ENCODE measurements around the gene JADE2.
"Not testable (repeated sequence)": the region's sequence is repeated elsewhere in the genome, so short reads cannot be mapped to it uniquely, and the experiment has no call there.

Gene JADE2

DNA sequence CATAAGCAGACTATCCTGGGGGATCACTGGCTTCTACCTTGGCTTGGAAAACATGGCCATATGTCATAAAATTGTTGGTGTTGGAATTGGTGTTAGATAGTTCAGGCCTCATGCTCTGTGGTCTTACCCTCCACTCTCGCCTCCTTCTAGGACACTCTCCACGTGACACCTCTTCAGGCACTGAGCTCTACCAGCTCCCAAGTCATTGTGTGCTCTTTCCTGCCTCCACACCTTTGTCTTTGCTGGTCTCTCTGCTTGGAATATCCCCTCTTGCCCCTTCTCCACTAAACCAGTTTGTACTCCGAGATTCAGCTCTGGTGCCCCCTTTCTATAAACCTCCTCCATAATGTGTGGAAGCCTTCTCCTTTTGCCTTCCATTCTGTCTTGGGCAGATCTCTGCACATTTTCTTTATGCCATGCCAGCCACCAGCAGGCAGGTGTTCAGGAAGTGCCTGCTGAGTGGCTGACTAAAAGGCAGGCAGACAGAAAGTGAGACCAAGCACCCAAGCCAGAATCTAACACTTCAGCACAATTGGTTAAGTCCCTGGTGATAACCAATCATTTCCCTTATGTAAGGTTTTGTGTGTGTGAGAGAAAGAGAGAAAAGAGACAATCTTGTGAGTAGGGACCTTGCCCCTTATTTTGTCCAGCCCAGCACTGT lies 69.5 kb downstream of the JADE2 start:
- peak overlapping the region; percentile 78 for H3K27ac Mint-ChIP-seq
- H3K27me3 Mint-ChIP-seq, result no peaks in the 10 kb centered on the region
- peak; percentile 53 for DNase-seq
- H3K4me3 Mint-ChIP-seq, result no peak overlapping the region
- peaks cover 2% of the 10 kb centered on the region for H3K36me3 Mint-ChIP-seq
- no peaks in the 10 kb centered on the region for H3K9me3 Mint-ChIP-seq
- CTCF ChIA-PET, result interaction anchor here (0.9 to 1.6 kb wide), 3 partner anchors 8 to 14 kb away, joined by 3 to 6 read pairs (median 4); no protein-coding TSS in a partner anchor
- H3K4me1 Mint-ChIP-seq, result peaks cover 31% of the 10 kb centered on the region

DNA sequence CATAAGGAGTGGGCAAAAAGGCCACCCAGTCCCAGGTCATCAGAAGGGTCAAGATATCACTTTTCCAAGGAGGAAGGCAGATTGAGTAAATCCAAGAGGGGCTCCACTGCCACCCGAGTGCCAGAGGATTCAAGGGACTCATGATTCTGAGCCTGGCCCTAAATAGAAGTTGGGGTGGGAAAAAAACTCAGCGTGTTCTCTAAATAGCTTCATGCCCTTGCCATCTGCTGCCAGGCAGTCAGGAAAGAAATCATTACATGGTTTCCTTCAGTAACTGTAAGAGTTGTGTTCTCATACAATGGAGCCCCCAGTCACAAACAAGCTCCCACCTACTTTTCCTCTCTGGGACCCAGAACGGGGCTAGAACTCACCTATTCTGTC lies 70.0 kb downstream of the JADE2 start:
- Mint-ChIP-seq H3K36me3 (peaks cover 2% of the 10 kb centered on the region), H3K27me3 (no peaks in the 10 kb centered on the region), H3K27ac (peak overlapping the region; percentile 78), H3K4me1 (peaks cover 31% of the 10 kb centered on the region), H3K9me3 (no peaks in the 10 kb centered on the region), H3K4me3 (no peak overlapping the region)
- CTCF ChIA-PET, result interaction anchor here (0.9 to 1.6 kb wide), 2 partner anchors 8 to 13 kb away, joined by 4 to 6 read pairs; no protein-coding TSS in a partner anchor
- no peak for DNase-seq

DNA sequence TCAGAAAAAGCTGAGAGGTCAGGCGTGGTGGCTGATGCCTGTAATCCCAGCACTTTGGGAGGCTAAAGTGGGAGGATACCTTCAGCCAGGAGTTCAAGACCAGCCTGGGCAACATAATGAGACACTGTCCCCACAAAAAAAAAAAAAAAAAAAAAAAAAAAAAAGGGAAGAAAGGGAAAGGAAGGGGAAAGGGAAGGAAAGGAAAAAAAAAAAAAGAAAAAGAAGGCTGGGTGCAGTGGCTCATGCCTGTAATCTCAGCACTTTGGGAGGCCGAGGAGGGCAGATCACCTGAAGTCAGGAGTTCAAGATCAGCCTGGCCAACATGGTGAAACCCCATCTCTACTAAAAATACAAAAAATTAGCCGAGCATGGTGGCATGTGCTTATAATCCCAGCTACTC lies 74.3 kb downstream of the JADE2 start:
- H3K9me3 Mint-ChIP-seq, H3K4me3 Mint-ChIP-seq, DNase-seq, H3K27ac Mint-ChIP-seq, H3K27me3 Mint-ChIP-seq: not testable (repeated sequence)
- Mint-ChIP-seq H3K36me3 (peaks cover 16% of the 10 kb centered on the region), H3K4me1 (peaks cover 26% of the 10 kb centered on the region)
- CTCF ChIA-PET, result interaction anchor here (1.2 kb wide), 2 partner anchors 9 to 12 kb away, joined by 3 to 6 read pairs; no protein-coding TSS in a partner anchor

DNA sequence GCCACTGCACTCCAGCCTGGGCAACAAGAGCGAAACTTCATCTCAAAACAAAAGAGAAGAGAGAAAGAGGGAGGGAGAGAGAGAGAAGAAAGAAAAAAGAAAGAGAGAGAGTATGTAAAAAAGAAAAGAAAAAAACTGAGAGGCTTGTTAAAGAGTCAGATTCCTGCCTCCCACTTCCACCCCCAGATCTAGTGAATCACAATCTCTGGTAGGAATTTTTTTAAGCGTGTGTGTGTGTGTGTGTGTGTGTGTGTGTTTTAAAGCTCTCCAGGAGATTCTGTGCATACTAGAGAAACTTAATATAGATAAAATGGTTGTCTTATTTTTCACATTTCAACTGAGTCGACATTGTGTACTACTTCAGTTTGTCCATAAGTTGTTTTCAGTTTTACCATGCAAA lies 75.1 kb downstream of the JADE2 start:
- H3K27me3 Mint-ChIP-seq, result no peaks in the 10 kb centered on the region
- peaks cover 22% of the 10 kb centered on the region for H3K36me3 Mint-ChIP-seq
- H3K4me3 Mint-ChIP-seq, result no peak overlapping the region
- CTCF ChIA-PET, result no interaction called here
- no peak overlapping the region for H3K27ac Mint-ChIP-seq
- no peak for DNase-seq
- H3K9me3 Mint-ChIP-seq, result no peaks in the 10 kb centered on the region
- peaks cover 26% of the 10 kb centered on the region for H3K4me1 Mint-ChIP-seq

DNA sequence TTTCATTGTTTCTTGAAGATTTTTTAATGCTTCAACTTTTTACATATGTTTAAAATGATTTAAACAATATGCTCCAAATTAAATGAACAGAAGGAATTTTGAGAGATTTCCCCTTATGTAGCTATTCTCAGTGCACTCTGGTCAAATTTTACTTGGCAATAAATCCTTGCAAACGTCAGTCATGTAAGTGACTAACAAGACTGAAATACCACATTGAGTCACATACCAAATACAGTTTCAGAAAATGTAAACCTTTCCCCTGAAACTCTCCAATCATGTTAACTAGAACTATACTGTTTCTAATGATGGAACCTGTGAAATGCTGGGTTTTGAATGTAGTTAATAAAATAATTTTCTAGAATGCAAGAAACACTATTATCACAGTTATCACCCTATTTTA lies 77.6 kb downstream of the JADE2 start:
- no peak overlapping the region for H3K4me3 Mint-ChIP-seq
- peaks cover 32% of the 10 kb centered on the region for H3K4me1 Mint-ChIP-seq
- CTCF ChIA-PET, result interaction anchor here (1.4 kb wide), 1 partner anchor 15 kb away, joined by 8 read pairs; no protein-coding TSS in a partner anchor
- H3K27ac Mint-ChIP-seq, result peak overlapping the region; percentile 19
- no peak for DNase-seq
- H3K27me3 Mint-ChIP-seq, result no peaks in the 10 kb centered on the region
- no peaks in the 10 kb centered on the region for H3K9me3 Mint-ChIP-seq
- peaks cover 39% of the 10 kb centered on the region for H3K36me3 Mint-ChIP-seq

DNA sequence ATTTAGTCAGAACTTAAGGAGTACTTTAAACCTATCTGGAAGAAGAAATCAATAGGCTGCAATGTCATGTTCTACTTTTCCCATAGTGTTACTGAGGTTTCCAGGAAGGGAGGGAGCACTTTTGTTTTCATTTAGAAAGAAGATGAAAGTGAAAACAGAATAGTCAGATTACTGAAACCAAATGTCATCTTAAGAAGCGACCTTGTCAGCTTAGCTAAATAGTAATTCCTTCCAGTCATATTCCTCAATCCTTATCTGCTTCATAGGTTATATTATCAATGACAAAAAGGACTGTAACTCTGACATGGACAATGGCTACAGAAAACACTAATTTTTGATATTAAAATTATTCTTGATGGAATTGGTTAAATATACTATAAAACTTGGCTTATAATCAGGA lies 79.4 kb downstream of the JADE2 start:
- Mint-ChIP-seq H3K36me3 (peaks cover 54% of the 10 kb centered on the region), H3K4me3 (no peak overlapping the region), H3K27ac (peak overlapping the region; percentile 86), H3K27me3 (no peaks in the 10 kb centered on the region), H3K9me3 (no peaks in the 10 kb centered on the region), H3K4me1 (peaks cover 50% of the 10 kb centered on the region)
- CTCF ChIA-PET, result interaction anchor here (7.6 kb wide), 1 partner anchor 17 kb away, joined by 80 read pairs; no protein-coding TSS in a partner anchor
- DNase-seq, result no peak

DNA sequence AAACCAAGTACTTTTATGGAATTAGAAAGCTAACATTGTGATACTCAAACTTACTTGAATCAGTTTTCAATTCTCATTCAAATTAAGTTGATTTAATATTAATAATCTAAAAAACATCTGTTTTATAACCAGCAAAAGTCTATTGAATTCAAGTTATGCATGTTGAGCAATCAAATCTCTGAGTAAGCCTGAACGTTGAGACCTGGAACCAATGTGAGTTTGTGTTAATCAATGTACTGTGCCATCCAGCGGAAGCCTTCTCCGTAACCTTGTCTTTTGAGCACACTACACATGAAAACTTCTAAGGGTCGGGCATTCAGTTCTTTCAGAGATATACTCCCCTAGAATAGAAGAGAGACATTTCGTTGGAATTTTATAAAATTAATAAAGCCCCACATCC lies 81.3 kb downstream of the JADE2 start:
- no peak for DNase-seq
- Mint-ChIP-seq H3K27ac (no peak overlapping the region), H3K4me1 (peaks cover 55% of the 10 kb centered on the region), H3K9me3 (no peaks in the 10 kb centered on the region), H3K4me3 (no peak overlapping the region), H3K27me3 (no peaks in the 10 kb centered on the region), H3K36me3 (peaks cover 63% of the 10 kb centered on the region)
- CTCF ChIA-PET, result interaction anchor here (0.6 to 7.6 kb wide), 2 partner anchors 9 to 19 kb away, joined by 3 to 80 read pairs; no protein-coding TSS in a partner anchor

DNA sequence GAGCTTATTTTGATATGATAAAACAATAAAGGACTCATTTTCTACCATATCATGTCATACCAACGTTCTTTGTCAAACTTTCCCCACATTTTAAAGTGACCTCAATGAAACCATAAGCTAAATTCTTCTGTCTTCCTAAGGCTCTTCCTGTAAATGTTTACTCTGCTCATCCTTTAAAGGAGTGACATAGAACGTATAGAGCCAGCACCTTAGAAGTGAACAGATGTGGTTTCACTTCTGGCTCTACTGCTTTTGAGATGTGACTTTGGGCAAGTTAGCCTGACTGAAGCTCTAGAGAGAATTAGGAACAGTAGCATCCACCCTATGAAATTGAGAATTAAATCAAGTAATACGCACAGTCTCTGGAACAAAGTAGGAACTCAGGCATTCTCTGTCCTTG lies 83.1 kb downstream of the JADE2 start:
- peaks cover 67% of the 10 kb centered on the region for H3K36me3 Mint-ChIP-seq
- peaks cover 51% of the 10 kb centered on the region for H3K4me1 Mint-ChIP-seq
- H3K27ac Mint-ChIP-seq, result peak overlapping the region; percentile 92
- no peak for DNase-seq
- no peaks in the 10 kb centered on the region for H3K9me3 Mint-ChIP-seq
- CTCF ChIA-PET, result interaction anchor here (0.6 to 7.6 kb wide), 9 partner anchors 9 to 197 kb away, joined by 3 to 80 read pairs (median 5); partner anchors contain the start of gene CAMLG
- no peak overlapping the region for H3K4me3 Mint-ChIP-seq
- H3K27me3 Mint-ChIP-seq, result no peaks in the 10 kb centered on the region

DNA sequence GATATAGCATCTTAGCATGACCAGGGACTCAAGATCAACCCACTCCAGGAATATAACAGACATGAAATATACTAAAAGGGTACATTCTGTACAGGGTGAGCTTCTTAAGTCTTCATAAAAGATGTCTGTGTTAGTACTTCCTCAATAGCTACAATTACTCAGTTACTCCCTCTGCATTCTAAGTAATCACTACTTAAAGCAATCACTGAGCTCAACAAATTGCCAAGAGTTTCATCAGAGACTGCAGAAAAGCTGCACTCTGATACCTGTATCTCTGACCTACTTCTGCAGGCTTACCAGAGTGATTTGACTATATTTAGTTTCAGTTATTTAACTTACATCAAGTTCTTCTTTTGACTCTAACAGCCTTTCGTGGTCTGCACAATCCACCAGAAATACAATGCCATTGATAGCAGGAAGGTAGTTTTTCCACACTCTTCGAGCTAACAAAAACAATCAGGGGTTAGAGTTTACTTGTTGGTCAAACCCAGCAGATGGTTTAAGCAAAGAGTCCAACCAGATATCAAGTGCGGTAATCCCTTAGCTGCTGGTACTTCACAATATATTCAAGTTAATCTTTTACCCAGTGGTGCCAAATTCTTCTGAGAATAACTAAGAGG lies 83.9 kb downstream of the JADE2 start:
- H3K36me3 Mint-ChIP-seq, result peaks cover 71% of the 10 kb centered on the region
- CTCF ChIA-PET, result interaction anchor here (0.5 to 7.6 kb wide), 9 partner anchors 10 to 233 kb away, joined by 3 to 80 read pairs (median 4); partner anchors contain the start of gene CAMLG
- no peaks in the 10 kb centered on the region for H3K9me3 Mint-ChIP-seq
- no peaks in the 10 kb centered on the region for H3K27me3 Mint-ChIP-seq
- peak overlapping the region; percentile 92 for H3K27ac Mint-ChIP-seq
- no peak overlapping the region for H3K4me3 Mint-ChIP-seq
- peaks cover 44% of the 10 kb centered on the region for H3K4me1 Mint-ChIP-seq
- DNase-seq, result no peak

DNA sequence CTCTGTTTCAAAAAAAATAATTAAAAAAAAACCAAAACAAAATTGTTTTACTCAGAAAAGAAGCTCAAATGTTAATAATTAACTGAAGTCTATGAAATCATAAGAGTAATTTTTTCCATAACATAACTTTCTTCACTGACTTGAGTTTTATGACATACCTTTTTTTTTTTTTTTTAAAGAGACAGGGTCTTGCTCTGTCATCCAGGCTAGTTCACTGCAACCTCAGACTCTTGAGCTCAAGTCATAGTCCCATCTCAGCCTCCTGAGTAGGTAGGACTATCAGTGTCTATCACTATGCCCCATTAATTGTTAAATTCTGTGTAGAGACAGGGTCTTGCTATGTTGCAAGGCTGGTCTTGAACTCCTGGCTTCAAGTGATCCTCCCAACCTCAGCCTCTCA lies 85.3 kb downstream of the JADE2 start:
- H3K36me3 Mint-ChIP-seq, result peaks cover 65% of the 10 kb centered on the region
- H3K9me3 Mint-ChIP-seq, result no peaks in the 10 kb centered on the region
- CTCF ChIA-PET, result interaction anchor here (0.6 to 7.6 kb wide), 3 partner anchors 23 to 614 kb away, joined by 3 to 80 read pairs (median 3); no protein-coding TSS in a partner anchor
- DNase-seq, result no peak
- H3K27me3 Mint-ChIP-seq, result no peaks in the 10 kb centered on the region
- H3K4me3 Mint-ChIP-seq, result no peak overlapping the region
- peaks cover 30% of the 10 kb centered on the region for H3K4me1 Mint-ChIP-seq
- H3K27ac Mint-ChIP-seq, result no peak overlapping the region

DNA sequence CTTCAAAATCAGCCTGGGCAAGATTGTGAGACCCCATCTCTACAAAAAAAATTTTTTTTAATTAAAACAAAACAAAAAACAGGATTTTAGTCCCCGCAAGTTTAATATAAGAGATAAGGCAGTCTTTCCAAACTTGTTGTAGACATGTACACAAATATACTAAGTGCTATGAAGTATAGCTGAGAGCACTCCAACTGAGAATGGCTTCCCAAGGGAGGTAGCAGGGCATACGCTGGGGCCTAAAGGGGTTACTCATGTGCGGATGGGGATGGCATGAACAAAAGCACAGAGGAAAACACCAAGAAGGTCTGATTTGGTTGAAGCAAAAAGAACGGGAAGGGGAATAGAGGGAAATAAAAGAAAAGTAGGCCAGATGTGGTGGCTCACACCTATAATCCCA lies 86.0 kb downstream of the JADE2 start:
- DNase-seq, result no peak
- CTCF ChIA-PET, result no interaction called here
- Mint-ChIP-seq H3K4me1 (peaks cover 28% of the 10 kb centered on the region), H3K9me3 (no peaks in the 10 kb centered on the region), H3K4me3 (no peak overlapping the region), H3K36me3 (peaks cover 60% of the 10 kb centered on the region), H3K27ac (no peak overlapping the region), H3K27me3 (no peaks in the 10 kb centered on the region)

DNA sequence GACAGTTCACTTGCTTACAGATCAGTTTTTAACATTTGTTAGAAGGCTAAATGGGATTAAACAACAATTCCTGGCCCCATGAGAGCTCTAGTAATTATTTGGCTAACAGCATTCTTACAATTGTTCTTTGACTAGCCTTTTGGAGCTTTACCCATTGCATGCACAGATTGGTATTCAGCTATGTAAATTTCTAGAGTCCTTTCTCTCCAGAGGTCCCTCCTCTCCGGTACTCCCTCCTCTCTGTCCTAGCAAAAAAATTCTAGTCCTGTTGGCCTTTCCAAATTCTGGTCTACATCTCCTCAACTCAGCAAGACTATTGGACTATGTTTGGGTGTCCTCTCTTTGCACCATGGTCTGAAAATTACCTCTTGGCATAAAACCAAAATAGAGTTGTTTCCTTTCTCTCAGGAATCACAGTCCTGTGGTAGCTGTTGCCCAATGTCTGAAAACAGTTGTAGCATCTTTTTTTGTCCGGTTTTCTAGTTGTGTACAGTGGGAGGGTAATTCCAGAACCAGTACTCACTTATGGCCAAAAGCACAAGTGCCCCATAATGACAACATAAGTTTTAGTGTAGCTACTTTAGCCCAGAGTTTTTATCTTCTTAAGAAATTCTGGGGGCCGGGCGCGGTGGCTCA lies 89.1 kb downstream of the JADE2 start:
- no peaks in the 10 kb centered on the region for H3K9me3 Mint-ChIP-seq
- no peak overlapping the region for H3K27ac Mint-ChIP-seq
- CTCF ChIA-PET, result interaction anchor here (2.7 kb wide), 1 partner anchor 27 kb away, joined by 8 read pairs; no protein-coding TSS in a partner anchor
- H3K4me3 Mint-ChIP-seq, result no peak overlapping the region
- peaks cover 8% of the 10 kb centered on the region for H3K4me1 Mint-ChIP-seq
- H3K27me3 Mint-ChIP-seq, result no peaks in the 10 kb centered on the region
- peaks cover 48% of the 10 kb centered on the region for H3K36me3 Mint-ChIP-seq
- no peak for DNase-seq

DNA sequence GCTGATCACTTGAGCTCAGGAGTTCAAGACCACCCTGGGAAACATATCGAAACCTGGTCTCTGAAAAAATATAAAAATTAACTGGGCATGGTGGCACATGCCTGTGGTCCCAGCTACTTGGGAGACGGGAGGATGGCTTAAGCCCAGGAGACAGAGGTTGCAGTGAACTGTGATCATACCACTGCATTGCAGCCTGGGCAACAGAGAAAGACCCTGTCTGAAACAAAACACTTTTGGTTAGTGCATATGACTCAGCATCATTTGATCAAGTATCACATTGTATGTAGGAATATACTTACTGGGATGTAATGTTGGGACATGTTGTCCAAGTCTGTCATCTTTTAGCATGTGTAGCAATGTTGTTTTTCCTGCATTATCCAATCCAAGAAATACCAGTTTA lies 95.2 kb downstream of the JADE2 start:
- no peaks in the 10 kb centered on the region for H3K9me3 Mint-ChIP-seq
- no peak for DNase-seq

DNA sequence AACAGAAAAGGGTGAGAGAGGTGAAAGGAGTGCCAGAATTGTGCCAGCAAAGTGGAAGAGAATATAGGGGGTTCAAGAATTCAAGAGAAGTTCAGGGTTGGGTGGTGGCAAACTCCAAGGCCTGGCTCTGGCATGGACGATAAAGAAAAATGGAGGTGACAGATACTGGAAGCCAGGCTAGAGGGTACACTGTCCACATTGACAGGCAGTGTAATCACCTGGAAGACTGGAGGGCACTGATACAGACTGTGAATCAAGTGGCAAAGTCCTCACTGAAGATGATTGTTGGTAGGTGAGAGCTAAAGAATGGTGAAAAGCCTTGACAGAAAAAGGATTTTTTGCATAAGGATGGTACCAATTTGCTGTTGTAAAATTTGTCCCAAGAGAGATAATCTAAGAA lies 100.1 kb downstream of the JADE2 start:
- Mint-ChIP-seq H3K27ac (no peak overlapping the region), H3K36me3 (peaks cover 28% of the 10 kb centered on the region), H3K4me3 (no peak overlapping the region), H3K27me3 (no peaks in the 10 kb centered on the region), H3K9me3 (no peaks in the 10 kb centered on the region), H3K4me1 (peaks cover 13% of the 10 kb centered on the region)
- DNase-seq, result no peak
- CTCF ChIA-PET, result interaction anchor here (1.0 kb wide), 1 partner anchor 38 kb away, joined by 4 read pairs; no protein-coding TSS in a partner anchor

More for the DNA sequence above, 95.2 kb downstream of the JADE2 start:
- H3K4me1 Mint-ChIP-seq, result peaks cover 8% of the 10 kb centered on the region
- no peak overlapping the region for H3K27ac Mint-ChIP-seq
- no peak overlapping the region for H3K4me3 Mint-ChIP-seq
- H3K36me3 Mint-ChIP-seq, result peaks cover 46% of the 10 kb centered on the region
- H3K27me3 Mint-ChIP-seq, result no peaks in the 10 kb centered on the region
- CTCF ChIA-PET, result interaction anchor here (0.6 to 1.2 kb wide), 3 partner anchors 11 to 483 kb away, joined by 3 to 4 read pairs (median 3); no protein-coding TSS in a partner anchor

Data from activated naive CD4-positive, alpha-beta T cell treated with anti-CD3 and anti-CD28 coated beads, Interleukin-2, amount 10 ng/mL, durations not matched to agents 7 days and 5 days (primary cell).